ENCODE measurements around the gene LCN9.

DNA sequence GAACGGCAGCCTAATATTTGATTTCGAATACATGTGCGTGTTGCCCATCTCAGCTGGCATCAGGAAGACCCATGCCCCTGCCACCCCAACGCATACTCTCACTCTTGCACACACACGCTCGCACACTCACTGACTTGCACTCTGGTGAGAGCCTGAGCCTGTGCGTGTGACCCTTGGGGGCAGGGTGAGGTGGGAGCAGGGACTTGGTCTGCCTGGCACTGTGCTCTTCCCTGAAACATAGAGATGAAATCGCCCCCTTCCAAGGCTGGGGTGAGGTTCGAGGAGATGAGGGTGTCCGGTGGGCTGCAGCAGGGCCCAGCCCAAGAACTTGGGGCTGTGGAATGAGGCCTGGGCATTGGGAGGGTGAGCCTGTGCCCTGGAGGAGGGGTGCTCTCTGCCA, 1.2 kb downstream of the LCN9 start:
- TF ChIP-seq, protein P1, sequence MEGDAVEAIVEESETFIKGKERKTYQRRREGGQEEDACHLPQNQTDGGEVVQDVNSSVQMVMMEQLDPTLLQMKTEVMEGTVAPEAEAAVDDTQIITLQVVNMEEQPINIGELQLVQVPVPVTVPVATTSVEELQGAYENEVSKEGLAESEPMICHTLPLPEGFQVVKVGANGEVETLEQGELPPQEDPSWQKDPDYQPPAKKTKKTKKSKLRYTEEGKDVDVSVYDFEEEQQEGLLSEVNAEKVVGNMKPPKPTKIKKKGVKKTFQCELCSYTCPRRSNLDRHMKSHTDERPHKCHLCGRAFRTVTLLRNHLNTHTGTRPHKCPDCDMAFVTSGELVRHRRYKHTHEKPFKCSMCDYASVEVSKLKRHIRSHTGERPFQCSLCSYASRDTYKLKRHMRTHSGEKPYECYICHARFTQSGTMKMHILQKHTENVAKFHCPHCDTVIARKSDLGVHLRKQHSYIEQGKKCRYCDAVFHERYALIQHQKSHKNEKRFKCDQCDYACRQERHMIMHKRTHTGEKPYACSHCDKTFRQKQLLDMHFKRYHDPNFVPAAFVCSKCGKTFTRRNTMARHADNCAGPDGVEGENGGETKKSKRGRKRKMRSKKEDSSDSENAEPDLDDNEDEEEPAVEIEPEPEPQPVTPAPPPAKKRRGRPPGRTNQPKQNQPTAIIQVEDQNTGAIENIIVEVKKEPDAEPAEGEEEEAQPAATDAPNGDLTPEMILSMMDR (conservative IDR thresholded peaks at IDR 0.05; ENCODE audit: low read depth, low read length): no peak
- TF ChIP-seq POLR2A (IDR thresholded peaks at IDR 0.05; ENCODE audit: low read depth, low read length) (no peak), SMC3 (IDR thresholded peaks at IDR 0.05; ENCODE audit: low read depth, low read length) (no peak), RAD21 (IDR thresholded peaks at IDR 0.05; ENCODE audit: low read length) (no peak), MAFK (IDR thresholded peaks at IDR 0.05; ENCODE audit: low read depth, low read length) (no peak), CEBPB (IDR thresholded peaks at IDR 0.05; ENCODE audit: low read depth, low read length) (no peak), MXI1 (IDR thresholded peaks at IDR 0.05; ENCODE audit: borderline replicate concordance, low read depth, low read length) (no peak), MAZ (IDR thresholded peaks at IDR 0.05; ENCODE audit: borderline replicate concordance, low read depth, low read length) (no peak), BHLHE40 (IDR thresholded peaks at IDR 0.05; ENCODE audit: low read depth, low read length) (no peak), RCOR1 (IDR thresholded peaks at IDR 0.05; ENCODE audit: insufficient replicate concordance, low read length) (no peak)
- TF ChIP-seq, protein P2, sequence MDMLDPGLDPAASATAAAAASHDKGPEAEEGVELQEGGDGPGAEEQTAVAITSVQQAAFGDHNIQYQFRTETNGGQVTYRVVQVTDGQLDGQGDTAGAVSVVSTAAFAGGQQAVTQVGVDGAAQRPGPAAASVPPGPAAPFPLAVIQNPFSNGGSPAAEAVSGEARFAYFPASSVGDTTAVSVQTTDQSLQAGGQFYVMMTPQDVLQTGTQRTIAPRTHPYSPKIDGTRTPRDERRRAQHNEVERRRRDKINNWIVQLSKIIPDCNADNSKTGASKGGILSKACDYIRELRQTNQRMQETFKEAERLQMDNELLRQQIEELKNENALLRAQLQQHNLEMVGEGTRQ (IDR thresholded peaks at IDR 0.05; ENCODE audit: low read depth, low read length): no peak
